Measurements from ENCODE around the gene CTRB1. TPM values are rescaled to one million over a fixed set of nuclear protein-coding genes. Genes with fewer than 3 reads are reported as not detected.
"Not testable (repeated sequence)": the region's sequence is repeated elsewhere in the genome, so short reads cannot be mapped to it uniquely, and the experiment has no call there.

CTRB1 gene
- total RNA-seq, 1 donor: not detected

DNA sequence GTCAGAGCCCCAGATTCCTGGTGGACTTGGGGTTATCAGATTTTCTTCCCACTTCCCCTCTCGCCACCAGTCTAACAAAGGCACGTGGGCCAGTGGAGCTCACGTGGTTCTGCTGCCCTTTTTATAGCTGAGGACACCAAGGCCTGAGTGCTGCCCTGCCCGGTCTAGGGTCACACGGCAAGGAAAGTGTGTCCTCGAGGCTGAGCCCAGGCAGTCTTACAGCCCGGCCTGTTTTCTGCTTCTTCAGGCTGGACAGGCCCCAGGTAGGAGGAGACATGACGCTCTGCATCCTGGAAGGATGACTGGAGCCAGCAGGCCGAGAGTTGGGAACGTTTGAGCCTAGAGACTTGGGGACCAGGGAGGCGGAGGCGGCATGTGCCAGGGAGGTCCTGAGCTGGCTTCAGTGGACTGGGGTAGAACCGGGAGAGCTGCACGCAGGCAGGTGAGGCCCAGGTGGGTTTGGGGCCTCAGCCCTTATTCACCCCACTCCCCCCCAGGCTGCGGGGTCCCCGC lies 3.5 kb downstream of the CTRB1 start:
- Histone ChIP-seq H3K4me3 (ENCODE audit: insufficient read depth, low read length) (no peak overlapping the region), H2AFZ (ENCODE audit: low read length) (no peak overlapping the region), H3K27me3 (ENCODE audit: insufficient read depth, low read length) (peaks cover 4% of the 10 kb centered on the region), H3K27ac (ENCODE audit: low read depth, low read length) (no peak overlapping the region), H3K79me2 (ENCODE audit: insufficient read depth, low read length) (no peaks in the 10 kb centered on the region), H3K4me1 (ENCODE audit: insufficient read depth, low read length) (no peaks in the 10 kb centered on the region), H4K20me1 (ENCODE audit: insufficient read depth, low read length) (peaks cover 15% of the 10 kb centered on the region), H3K4me2 (ENCODE audit: insufficient read depth, low read length) (no peak overlapping the region), H3K9me3 (ENCODE audit: low read depth, low read length) (no peaks in the 10 kb centered on the region), H3K36me3 (ENCODE audit: insufficient read depth, low read length) (no peaks in the 10 kb centered on the region)
- peak; percentile 84 for DNase-seq (ENCODE audit: insufficient read length, low spot score, missing footprints)
- TF ChIP-seq, protein P1, sequence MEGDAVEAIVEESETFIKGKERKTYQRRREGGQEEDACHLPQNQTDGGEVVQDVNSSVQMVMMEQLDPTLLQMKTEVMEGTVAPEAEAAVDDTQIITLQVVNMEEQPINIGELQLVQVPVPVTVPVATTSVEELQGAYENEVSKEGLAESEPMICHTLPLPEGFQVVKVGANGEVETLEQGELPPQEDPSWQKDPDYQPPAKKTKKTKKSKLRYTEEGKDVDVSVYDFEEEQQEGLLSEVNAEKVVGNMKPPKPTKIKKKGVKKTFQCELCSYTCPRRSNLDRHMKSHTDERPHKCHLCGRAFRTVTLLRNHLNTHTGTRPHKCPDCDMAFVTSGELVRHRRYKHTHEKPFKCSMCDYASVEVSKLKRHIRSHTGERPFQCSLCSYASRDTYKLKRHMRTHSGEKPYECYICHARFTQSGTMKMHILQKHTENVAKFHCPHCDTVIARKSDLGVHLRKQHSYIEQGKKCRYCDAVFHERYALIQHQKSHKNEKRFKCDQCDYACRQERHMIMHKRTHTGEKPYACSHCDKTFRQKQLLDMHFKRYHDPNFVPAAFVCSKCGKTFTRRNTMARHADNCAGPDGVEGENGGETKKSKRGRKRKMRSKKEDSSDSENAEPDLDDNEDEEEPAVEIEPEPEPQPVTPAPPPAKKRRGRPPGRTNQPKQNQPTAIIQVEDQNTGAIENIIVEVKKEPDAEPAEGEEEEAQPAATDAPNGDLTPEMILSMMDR (IDR thresholded peaks at IDR 0.05; ENCODE audit: extremely low read depth, low read depth, low read length): no peak

DNA sequence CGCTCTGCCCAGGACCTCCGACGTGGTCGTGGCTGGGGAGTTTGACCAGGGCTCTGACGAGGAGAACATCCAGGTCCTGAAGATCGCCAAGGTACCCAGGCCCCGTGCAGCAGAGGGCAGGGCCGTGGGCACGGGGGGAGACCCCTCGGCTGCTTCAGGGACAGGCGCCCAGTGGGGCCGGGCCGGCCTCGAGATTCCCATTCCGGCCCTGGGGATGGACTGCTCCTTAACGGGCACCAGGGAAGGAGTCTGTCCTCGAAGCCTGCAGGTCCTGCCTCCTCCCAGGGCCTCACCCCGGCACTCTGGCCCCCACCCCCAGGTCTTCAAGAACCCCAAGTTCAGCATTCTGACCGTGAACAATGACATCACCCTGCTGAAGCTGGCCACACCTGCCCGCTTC lies 4.3 kb downstream of the CTRB1 start:
- not testable (repeated sequence) for H3K4me1 ChIP-seq (ENCODE audit: insufficient read depth, low read length); H3K27ac ChIP-seq (ENCODE audit: low read depth, low read length); H3K4me2 ChIP-seq (ENCODE audit: insufficient read depth, low read length); H3K36me3 ChIP-seq (ENCODE audit: insufficient read depth, low read length); H3K4me3 ChIP-seq (ENCODE audit: insufficient read depth, low read length); H3K27me3 ChIP-seq (ENCODE audit: insufficient read depth, low read length); DNase-seq (ENCODE audit: insufficient read length, low spot score, missing footprints); H2AFZ ChIP-seq (ENCODE audit: low read length); H3K79me2 ChIP-seq (ENCODE audit: insufficient read depth, low read length); H3K9me3 ChIP-seq (ENCODE audit: low read depth, low read length)
- peaks cover 23% of the 10 kb centered on the region for H4K20me1 ChIP-seq (ENCODE audit: insufficient read depth, low read length)

DNA sequence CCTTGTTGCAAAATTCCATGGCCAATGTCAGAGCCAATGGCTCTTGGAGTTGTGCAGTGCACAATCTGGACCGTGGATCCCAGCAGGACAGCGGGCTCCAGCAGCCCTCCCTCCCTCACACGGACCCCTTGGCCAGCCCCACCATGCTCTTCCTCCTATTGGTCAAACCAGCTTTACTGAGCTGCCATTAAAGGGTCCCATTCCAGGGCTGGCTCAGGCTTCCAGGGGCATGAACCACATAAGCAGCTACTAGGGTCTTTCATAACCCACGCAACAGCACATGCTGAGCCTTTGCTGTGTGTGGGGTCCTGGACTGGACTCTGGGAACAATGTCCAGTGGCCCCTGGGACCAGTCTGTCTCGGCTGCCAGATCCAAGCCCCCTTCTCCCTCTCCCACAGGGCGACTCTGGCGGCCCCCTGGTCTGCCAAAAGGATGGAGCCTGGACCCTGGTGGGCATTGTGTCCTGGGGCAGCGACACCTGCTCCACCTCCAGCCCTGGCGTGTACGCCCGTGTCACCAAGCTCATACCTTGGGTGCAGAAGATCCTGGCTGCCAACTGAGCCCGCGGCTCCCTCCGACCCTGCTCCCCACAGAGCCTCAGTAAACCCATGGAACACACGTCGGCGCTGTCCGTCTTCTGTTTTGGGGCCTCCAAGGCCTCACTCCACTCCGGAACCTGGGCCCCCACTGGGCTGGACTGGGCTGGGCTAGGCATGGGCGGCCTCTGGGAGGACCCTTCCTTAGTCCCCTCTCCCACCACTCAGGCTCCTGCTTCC lies 5.7 kb downstream of the CTRB1 start:
- Histone ChIP-seq H2AFZ (ENCODE audit: low read length) (no peak overlapping the region), H3K27me3 (ENCODE audit: insufficient read depth, low read length) (peaks cover 4% of the 10 kb centered on the region), H3K9me3 (ENCODE audit: low read depth, low read length) (no peaks in the 10 kb centered on the region), H3K27ac (ENCODE audit: low read depth, low read length) (no peak overlapping the region), H3K4me1 (ENCODE audit: insufficient read depth, low read length) (no peaks in the 10 kb centered on the region), H3K79me2 (ENCODE audit: insufficient read depth, low read length) (peaks cover 4% of the 10 kb centered on the region), H4K20me1 (ENCODE audit: insufficient read depth, low read length) (peaks cover 37% of the 10 kb centered on the region), H3K4me2 (ENCODE audit: insufficient read depth, low read length) (no peak overlapping the region), H3K4me3 (ENCODE audit: insufficient read depth, low read length) (no peak overlapping the region), H3K36me3 (ENCODE audit: insufficient read depth, low read length) (peaks cover 16% of the 10 kb centered on the region)
- TF ChIP-seq, protein P1 (IDR thresholded peaks at IDR 0.05; ENCODE audit: extremely low read depth, low read depth, low read length): no peak
- peak; percentile 90 for DNase-seq (ENCODE audit: insufficient read length, low spot score, missing footprints)

DNA sequence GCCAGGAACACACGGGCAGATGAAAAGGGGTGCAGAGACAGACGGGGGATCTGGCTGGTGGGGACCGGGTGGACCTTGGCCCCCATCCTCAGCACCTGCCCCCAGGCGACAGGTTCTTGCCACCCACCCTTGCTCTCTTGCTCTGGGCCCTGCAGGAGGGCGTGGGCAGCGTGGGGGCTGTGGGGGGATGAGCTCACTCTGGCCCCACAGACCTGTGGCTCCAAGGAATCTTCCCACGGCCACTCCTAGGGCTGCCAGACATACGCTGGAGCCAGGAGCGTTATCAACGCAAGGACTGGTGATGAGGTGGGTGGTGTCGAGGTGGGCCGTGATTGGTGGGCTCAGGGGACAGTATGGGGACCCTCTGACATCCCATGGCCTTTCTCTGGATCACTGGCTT lies 6.3 kb downstream of the CTRB1 start:
- no peak overlapping the region for H3K4me2 ChIP-seq (ENCODE audit: insufficient read depth, low read length)
- DNase-seq (ENCODE audit: insufficient read length, low spot score, missing footprints): peak; percentile 96
- no peak overlapping the region for H3K27ac ChIP-seq (ENCODE audit: low read depth, low read length)
- peaks cover 4% of the 10 kb centered on the region for H3K27me3 ChIP-seq (ENCODE audit: insufficient read depth, low read length)
- H3K4me3 ChIP-seq (ENCODE audit: insufficient read depth, low read length): no peak overlapping the region
- no peaks in the 10 kb centered on the region for H3K9me3 ChIP-seq (ENCODE audit: low read depth, low read length)
- peaks cover 22% of the 10 kb centered on the region for H3K36me3 ChIP-seq (ENCODE audit: insufficient read depth, low read length)
- no peaks in the 10 kb centered on the region for H3K4me1 ChIP-seq (ENCODE audit: insufficient read depth, low read length)
- H4K20me1 ChIP-seq (ENCODE audit: insufficient read depth, low read length): peaks cover 42% of the 10 kb centered on the region
- H2AFZ ChIP-seq (ENCODE audit: low read length): no peak overlapping the region
- TF ChIP-seq, protein P1 (IDR thresholded peaks at IDR 0.05; ENCODE audit: extremely low read depth, low read depth, low read length): no peak
- peaks cover 10% of the 10 kb centered on the region for H3K79me2 ChIP-seq (ENCODE audit: insufficient read depth, low read length)

Measured in osteoblast (primary cell).